Measurements from ENCODE around the gene FCHSD1.

- TF ChIP-seq POLR2A (IDR thresholded peaks at IDR 0.05) (no peak), CTCF (IDR thresholded peaks at IDR 0.05) (no peak), POLR2AphosphoS5 (IDR thresholded peaks at IDR 0.05) (no peak), EP300 (IDR thresholded peaks at IDR 0.05) (no peak)
Measured at GRCh38 chr5:141590127-141590526, 61.1 kb downstream of the FCHSD1 start.

All from stomach (tissue), 4 donors.